AG09319 (cell line): ENCODE measurements around the gene RASSF1.

Experiments
- DNase-seq: peaks from one replicate; pipeline ENCODE4 v3.0.0-alpha.2; 2010; ENCODE audit warnings: low read depth; ENCODE audit errors: extremely low read depth
- CTCF ChIP-seq: IDR thresholded peaks from 2 replicates; pipeline ENCODE4 v1.5.1; 2011; ENCODE audit warnings: low read depth, mild to moderate bottlenecking, inconsistent platforms, low read length, moderate library complexity

The RASSF1 gene

DNA sequence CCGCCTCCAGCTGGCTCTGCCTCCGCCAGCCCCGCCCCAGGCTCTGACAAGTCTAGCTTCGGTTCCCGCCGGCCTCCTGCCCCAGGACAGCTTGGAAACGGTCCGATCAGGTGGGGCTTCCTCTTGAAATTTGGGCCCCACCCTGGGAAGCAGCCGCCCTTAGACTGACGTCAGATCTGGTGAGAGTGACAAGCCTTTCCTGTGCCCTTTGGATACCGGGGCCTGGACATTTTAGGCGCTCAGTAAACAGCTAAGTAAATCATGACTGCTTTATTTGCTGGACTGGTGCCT lies 41.1 kb downstream of the RASSF1 start:
- no peak for TF ChIP-seq CTCF
- DNase-seq = no peak

DNA sequence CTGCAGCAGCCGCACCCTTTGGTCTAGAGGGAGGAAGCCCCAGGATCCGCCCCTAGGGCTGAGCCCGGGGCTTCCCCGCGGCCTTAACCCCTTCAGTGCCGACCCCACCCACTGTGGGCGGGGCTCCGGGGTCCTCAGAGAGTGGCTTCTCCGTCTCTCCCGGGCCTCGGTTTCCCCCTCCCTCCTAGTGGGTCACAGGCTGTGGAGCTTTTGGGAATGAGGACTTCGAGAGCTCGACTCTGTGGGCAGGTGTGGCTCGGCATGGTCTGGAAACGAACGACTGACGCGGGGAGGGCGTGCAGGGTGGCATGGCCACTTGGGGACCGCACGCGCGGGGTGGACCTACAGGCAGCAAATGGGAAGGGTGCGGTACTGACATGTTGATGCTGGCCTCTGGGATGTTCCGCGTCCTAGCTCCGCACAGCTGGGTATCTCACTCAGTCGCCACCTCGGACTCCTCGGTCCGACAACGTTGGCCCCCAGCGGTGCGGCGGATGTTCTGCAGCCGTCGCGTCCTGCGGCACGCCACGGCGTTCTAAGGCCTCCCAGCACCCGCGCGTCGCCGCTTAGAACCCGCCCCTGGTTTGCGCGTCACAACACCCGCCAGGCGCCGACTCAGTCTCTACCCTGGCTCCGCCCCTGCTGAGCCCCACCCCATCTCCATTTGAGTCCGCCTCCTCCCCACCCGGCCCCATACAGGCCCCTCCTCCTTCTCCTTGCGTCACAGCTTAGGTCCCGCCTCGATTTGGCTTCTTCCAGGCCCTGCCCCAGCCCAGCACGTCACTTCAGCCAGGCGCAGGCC lies 41.6 kb downstream of the RASSF1 start, which contains the start of the genes HYAL3 and NAA80:
Gene HYAL3 (minus strand): TSS at position 570 of the 802 bp plus-strand sequence. CDS start 3,803 bp downstream, outside the sequence.
Gene NAA80 (minus strand): TSS at position 570 of the 802 bp plus-strand sequence. CDS start 1,942 bp downstream, outside the sequence.
- peak; percentile 17 for TF ChIP-seq CTCF
- DNase-seq = peak; percentile 99

GRCh38 chr3:50297896-50298725 lies 42.5 kb downstream of the RASSF1 start:
- DNase-seq = no peak
- no peak for TF ChIP-seq CTCF

GRCh38 chr3:50297384-50297775 lies 43.3 kb downstream of the RASSF1 start:
- DNase-seq = no peak

DNA sequence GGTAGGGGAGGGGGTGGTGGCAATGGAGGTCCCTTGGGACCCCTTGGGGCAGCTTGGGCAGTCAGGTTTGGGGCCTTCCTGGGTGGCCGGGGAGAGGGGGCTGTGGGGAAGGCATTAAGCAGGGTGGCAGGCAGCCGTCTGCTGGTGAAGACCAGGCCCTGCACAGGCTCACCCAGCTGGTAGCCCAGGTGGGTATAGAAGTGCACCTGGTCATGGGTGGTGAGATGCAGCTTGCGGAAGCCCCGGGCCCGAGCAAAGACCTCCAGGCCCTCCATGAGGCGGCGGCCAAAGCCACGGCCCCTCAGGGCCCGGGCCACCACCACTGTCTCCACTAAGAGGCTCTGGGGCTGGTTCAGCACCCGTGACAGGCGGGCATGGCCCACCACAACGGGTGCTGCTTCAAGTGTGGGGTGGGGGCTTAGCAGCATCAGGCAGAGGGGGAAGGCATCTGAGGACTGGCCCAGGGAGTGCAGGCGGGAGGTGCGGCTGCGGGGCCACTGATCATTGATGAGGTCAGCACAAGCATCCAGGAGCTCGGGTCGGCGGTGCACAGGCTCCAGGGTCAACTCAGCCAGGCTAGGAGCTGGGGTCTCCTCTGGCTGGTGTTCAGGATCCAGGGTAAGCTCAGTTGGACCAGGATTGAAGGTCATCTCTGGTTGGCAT lies 43.8 kb downstream of the RASSF1 start:
- DNase-seq = no peak
- no peak for TF ChIP-seq CTCF

More at GRCh38 chr3:50297384-50297775, 43.3 kb downstream of the RASSF1 start:
- TF ChIP-seq CTCF = no peak

- no peak for DNase-seq
- TF ChIP-seq CTCF = no peak
Observed at GRCh38 chr3:50295553-50296431, 44.8 kb downstream of the RASSF1 start.
